GM19468 (cell line): ENCODE data around the gene PILRB.

ENCODE experiments used
- ATAC-seq: cut with Tn5 transposase; IDR thresholded peaks from one replicate; pipeline ENCODE4 v1.9.1; 2021; ENCODE audit warnings: mild to moderate bottlenecking, moderate library complexity, moderate number of reproducible peaks; ENCODE audit not compliant: unreplicated experiment; ENCODE audit errors: extremely low read depth

Gene PILRB

GRCh38 chr7:100400656-100401055 is 42.7 kb downstream of the PILRB start:
- no peak for ATAC-seq

GRCh38 chr7:100401811-100402210 is 43.9 kb downstream of the PILRB start:
- no peak for ATAC-seq

GRCh38 chr7:100402241-100402640 is 44.3 kb downstream of the PILRB start:
- no peak for ATAC-seq

GRCh38 chr7:100406767-100407166 is 48.9 kb downstream of the PILRB start:
- no peak for ATAC-seq

GRCh38 chr7:100407285-100408180 is 49.6 kb downstream of the PILRB start:
- no peak for ATAC-seq

- no peak for ATAC-seq
Observed at GRCh38 chr7:100411101-100411500, 53.2 kb downstream of the PILRB start.

GRCh38 chr7:100413346-100413745 is 55.4 kb downstream of the PILRB start:
- no peak for ATAC-seq

GRCh38 chr7:100413889-100414288 is 56.0 kb downstream of the PILRB start:
- no peak for ATAC-seq

GRCh38 chr7:100415448-100415847 is 57.5 kb downstream of the PILRB start:
- ATAC-seq = no peak
